PFSK-1 (cell line): Measurements from ENCODE around the gene NUCB1.

Experiments used
- FOXP2 ChIP-seq: optimal IDR thresholded peaks from 2 replicates; pipeline ENCODE3; 2011; ENCODE audit warnings: borderline replicate concordance, control low read depth, inconsistent platforms; ENCODE audit not compliant: insufficient read depth; ENCODE audit errors: extremely low read length, extremely low read depth
- POLR2AphosphoS5 ChIP-seq: IDR thresholded peaks from 2 replicates; pipeline ENCODE4 v1.6.1; 2012; ENCODE audit warnings: low read depth, mild to moderate bottlenecking, control low read depth, low read length, moderate library complexity
- SIN3A ChIP-seq: IDR thresholded peaks from 2 replicates; pipeline ENCODE4 v1.6.1; 2012; ENCODE audit warnings: mild to moderate bottlenecking, low read length, moderate library complexity, borderline replicate concordance; ENCODE audit not compliant: insufficient read depth
- TAF1 ChIP-seq: IDR thresholded peaks from 2 replicates; pipeline ENCODE4 v1.6.1; 2012; ENCODE audit warnings: low read length, control low read depth, borderline replicate concordance; ENCODE audit not compliant: insufficient read depth
- TF ChIP-seq, protein P1 (sequence below), 2 experiments: IDR thresholded peaks; 2 replicates each; pipeline versions ENCODE4 v1.6.1 to v1.8.0; 2011 to 2012; ENCODE audit warnings: low read depth in 2 of 2, low read length in 2 of 2, control low read depth in 1 of 2, inconsistent platforms in 1 of 2, mild to moderate bottlenecking in 1 of 2, moderate library complexity in 1 of 2; ENCODE audit not compliant: insufficient read depth in 1 of 2

NUCB1 gene

DNA sequence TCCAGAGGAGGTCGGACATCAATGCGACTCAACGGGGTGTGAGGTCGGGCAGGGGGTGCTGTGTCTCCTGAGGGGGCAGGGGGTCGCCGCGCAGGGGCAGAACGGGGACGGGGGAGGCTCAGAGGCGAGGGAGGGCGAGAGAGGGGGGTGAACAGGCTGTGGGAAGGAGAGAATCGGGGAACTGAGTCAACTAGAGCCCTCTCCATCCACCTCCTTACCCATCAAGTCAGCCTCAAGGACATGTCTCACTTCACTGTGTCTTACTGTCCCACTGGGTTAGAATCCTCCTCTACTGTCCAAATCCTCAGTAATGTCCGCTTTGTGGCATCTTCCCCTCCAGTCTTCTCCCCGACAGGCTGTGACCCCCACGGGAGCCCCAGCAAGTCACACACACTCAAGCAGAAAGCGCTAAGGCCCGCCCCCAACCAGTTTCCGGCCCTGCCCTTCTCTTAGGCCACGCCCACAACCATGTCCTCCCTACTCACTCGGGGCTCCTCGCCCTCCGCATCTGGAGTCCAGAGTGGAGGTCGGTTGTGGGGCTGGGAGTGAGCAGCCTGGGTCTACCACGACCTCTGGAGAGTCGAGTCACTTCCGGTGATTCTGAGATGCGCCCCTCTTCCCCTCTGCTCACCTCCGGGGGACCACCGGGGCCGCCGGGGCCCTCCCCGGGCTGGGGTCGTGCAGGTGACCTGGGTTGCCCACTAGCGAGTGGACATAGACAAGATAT is 41.0 kb upstream of the NUCB1 start:
- TF ChIP-seq SIN3A (no peak), TAF1 (no peak), POLR2AphosphoS5 (no peak), FOXP2 (no peak)
- TF ChIP-seq, protein P1, sequence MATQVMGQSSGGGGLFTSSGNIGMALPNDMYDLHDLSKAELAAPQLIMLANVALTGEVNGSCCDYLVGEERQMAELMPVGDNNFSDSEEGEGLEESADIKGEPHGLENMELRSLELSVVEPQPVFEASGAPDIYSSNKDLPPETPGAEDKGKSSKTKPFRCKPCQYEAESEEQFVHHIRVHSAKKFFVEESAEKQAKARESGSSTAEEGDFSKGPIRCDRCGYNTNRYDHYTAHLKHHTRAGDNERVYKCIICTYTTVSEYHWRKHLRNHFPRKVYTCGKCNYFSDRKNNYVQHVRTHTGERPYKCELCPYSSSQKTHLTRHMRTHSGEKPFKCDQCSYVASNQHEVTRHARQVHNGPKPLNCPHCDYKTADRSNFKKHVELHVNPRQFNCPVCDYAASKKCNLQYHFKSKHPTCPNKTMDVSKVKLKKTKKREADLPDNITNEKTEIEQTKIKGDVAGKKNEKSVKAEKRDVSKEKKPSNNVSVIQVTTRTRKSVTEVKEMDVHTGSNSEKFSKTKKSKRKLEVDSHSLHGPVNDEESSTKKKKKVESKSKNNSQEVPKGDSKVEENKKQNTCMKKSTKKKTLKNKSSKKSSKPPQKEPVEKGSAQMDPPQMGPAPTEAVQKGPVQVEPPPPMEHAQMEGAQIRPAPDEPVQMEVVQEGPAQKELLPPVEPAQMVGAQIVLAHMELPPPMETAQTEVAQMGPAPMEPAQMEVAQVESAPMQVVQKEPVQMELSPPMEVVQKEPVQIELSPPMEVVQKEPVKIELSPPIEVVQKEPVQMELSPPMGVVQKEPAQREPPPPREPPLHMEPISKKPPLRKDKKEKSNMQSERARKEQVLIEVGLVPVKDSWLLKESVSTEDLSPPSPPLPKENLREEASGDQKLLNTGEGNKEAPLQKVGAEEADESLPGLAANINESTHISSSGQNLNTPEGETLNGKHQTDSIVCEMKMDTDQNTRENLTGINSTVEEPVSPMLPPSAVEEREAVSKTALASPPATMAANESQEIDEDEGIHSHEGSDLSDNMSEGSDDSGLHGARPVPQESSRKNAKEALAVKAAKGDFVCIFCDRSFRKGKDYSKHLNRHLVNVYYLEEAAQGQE (IDR thresholded peaks at IDR 0.05; ENCODE audit: insufficient read depth in 1 of 2, low read depth in 2 of 2, low read length in 2 of 2) = no peak

DNA sequence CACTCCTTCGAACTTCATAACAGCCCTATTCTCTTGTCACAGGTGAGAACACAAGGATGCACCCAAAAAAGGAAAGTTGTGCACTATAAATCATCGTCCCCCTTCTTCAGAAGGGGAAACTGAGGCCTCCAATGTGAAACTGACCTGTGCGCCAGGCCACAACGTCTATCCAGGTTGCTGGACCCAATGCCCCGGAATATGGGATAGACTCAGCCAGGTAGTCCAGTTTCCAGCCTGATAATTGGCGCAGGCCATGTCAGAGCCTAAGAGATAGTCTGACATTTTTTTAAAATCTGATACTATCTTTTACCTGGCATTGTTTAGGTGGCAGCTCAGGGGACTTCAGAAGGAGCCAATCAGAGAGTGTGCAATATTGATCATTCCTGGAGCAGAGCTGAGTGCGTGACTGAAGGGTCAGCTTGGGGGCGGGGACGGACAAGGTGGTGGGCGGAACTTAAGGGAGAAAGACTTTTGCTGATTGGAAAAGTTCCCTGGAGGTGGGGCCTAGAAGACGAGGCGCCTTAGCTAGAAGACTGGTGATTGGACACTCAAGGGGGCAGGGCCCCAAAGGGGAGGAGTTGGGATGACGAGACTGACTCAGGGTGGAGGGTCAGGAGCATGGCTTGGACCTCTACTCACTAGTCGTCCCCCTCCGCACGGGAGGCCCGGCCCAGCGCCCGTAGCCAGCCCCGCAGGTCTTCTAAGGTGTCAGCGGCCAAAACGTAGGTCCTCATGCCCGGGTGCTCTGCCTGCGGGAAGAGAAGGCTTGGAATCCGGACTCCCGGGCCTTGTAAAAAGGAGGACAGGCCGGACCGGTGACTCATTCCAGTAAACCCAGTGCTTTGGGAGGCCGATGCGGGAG is 40.2 kb upstream of the NUCB1 start:
- TF ChIP-seq, protein P1 (IDR thresholded peaks at IDR 0.05; ENCODE audit: insufficient read depth in 1 of 2, low read depth in 2 of 2, low read length in 2 of 2) = no peak
- no peak for TF ChIP-seq FOXP2
- no peak for TF ChIP-seq TAF1
- TF ChIP-seq POLR2AphosphoS5 = no peak
- no peak for TF ChIP-seq SIN3A

DNA sequence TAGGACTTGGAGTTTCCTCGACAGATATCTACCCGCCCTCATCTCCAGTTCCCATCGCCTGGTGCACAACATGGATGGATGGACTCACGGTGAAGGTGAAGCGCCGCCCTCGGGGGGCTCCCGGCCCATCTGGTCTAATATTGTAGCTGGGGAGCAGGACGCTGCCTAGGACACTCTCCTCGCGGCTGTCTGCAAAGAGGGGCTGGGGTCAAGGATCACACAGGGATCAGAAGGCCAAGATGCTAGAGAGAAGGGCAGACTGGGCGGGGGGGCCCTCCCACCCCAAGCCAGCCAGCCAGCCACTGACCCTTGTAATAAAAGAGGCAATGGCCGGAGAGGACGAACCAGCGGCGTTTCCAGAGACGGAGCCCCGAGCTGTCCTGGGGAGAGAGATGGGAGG is 38.8 kb upstream of the NUCB1 start:
- TF ChIP-seq FOXP2 (no peak), POLR2AphosphoS5 (no peak), TAF1 (no peak), SIN3A (no peak)
- TF ChIP-seq, protein P1 (IDR thresholded peaks at IDR 0.05; ENCODE audit: insufficient read depth in 1 of 2, low read depth in 2 of 2, low read length in 2 of 2) = no peak

DNA sequence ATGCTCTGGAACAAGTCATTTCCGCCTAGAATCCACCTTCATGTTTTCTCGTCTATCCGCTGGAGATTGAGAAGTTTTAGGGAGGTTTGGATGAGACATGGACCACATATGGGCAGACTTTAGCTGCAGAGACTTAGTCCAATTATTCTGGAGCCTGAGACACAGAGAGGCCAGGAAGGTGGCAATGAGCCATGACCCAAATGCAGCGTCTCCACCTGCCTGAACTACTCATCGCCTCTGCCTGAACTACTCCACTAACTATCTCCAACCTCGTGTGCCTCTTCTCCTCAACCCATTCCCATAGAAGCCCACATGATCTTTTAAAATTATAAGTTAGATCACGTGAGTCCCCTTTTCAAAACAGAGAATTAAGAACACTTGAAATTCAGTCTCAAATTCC is 37.3 kb upstream of the NUCB1 start:
- TF ChIP-seq TAF1 = no peak
- TF ChIP-seq, protein P1 (IDR thresholded peaks at IDR 0.05; ENCODE audit: insufficient read depth in 1 of 2, low read depth in 2 of 2, low read length in 2 of 2) = no peak
- no peak for TF ChIP-seq SIN3A
- TF ChIP-seq FOXP2 = no peak
- no peak for TF ChIP-seq POLR2AphosphoS5
